NCI-H510A treated with DMSO at 0.1 percent for 48 hours (cell line): ENCODE data around the gene SKP1.
"Not testable (repeated sequence)": the region's sequence is repeated elsewhere in the genome, so short reads cannot be mapped to it uniquely, and the experiment has no call there.

Source experiments
- DNase-seq: peaks from one replicate; lab custom pipeline; 2025; lab: John Stamatoyannopoulos, UW

Gene SKP1

GRCh38 chr5:134176511-134177368 is at the start of gene SKP1:
TSS of gene SKP1 (minus strand) at chr5:134176950. CDS start at chr5:134174022, 2,928 bp downstream.
- DNase-seq = peak; percentile 67

- DNase-seq = peak; percentile 88
Observed at GRCh38 chr5:134225780-134226440, 49.2 kb upstream of the SKP1 start, which contains the start of gene PPP2CA. TSS of gene PPP2CA (minus strand) at chr5:134226073. CDS start at chr5:134225861, 212 bp downstream.

GRCh38 chr5:134224888-134225779 is 48.4 kb upstream of the SKP1 start:
- DNase-seq = peak; percentile 25

GRCh38 chr5:134223406-134224248 is 46.9 kb upstream of the SKP1 start:
- DNase-seq = no peak

- DNase-seq = not testable (repeated sequence)
Observed at GRCh38 chr5:134221690-134222089, 44.9 kb upstream of the SKP1 start.

- DNase-seq = no peak
Observed at GRCh38 chr5:134215757-134216156, 39.0 kb upstream of the SKP1 start.

- DNase-seq = not testable (repeated sequence)
Observed at GRCh38 chr5:134211263-134212031, 34.7 kb upstream of the SKP1 start.

GRCh38 chr5:134209477-134210245 is 32.9 kb upstream of the SKP1 start:
- DNase-seq = no peak

- DNase-seq = no peak
Observed at GRCh38 chr5:134207696-134208095, 30.9 kb upstream of the SKP1 start.

GRCh38 chr5:134206627-134207160 is 29.9 kb upstream of the SKP1 start:
- DNase-seq = no peak

- DNase-seq = no peak
Observed at GRCh38 chr5:134204575-134204974, 27.8 kb upstream of the SKP1 start.

GRCh38 chr5:134203630-134204029 is 26.9 kb upstream of the SKP1 start:
- DNase-seq = no peak

GRCh38 chr5:134195666-134196065 is 18.9 kb upstream of the SKP1 start:
- DNase-seq = no peak

GRCh38 chr5:134189031-134189430 is 12.3 kb upstream of the SKP1 start:
- DNase-seq = no peak

GRCh38 chr5:134188092-134188491 is 11.3 kb upstream of the SKP1 start:
- no peak for DNase-seq

GRCh38 chr5:134184155-134185135 is 7.7 kb upstream of the SKP1 start:
- DNase-seq = peak; percentile 14

- no peak for DNase-seq
Observed at GRCh38 chr5:134183481-134183880, 6.7 kb upstream of the SKP1 start.

- no peak for DNase-seq
Observed at GRCh38 chr5:134178096-134178419, 1.3 kb upstream of the SKP1 start.
